T follicular helper cell (primary cell): Measurements from ENCODE around the gene CISTR.
"Not testable (repeated sequence)": the region's sequence is repeated elsewhere in the genome, so short reads cannot be mapped to it uniquely, and the experiment has no call there.

ENCODE experiments used
- DNase-seq: peaks from one replicate; pipeline ENCODE4 v3.0.0-alpha.2; 2020; ENCODE audit warnings: low read depth

CISTR gene

DNA sequence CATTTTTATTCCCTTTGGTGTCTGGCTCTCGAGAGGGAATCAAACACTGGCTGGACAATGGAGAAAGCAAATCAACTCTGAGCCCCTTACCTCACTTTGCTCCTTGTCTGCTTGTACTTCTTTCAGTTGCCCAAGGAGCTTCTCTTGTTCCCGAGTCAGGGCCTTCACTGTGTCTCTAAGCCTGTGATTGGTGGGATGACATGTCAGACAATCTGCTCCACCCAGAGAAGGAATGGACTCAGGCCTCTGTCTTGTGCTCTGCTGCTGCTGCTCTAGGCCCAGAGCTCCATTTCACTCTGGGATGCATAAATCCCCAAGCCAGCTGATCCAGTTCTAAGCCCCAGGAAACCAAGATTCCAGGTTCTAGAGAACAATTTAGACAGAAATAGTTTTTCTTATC, 32.1 kb downstream of the CISTR start:
- DNase-seq = no peak

DNA sequence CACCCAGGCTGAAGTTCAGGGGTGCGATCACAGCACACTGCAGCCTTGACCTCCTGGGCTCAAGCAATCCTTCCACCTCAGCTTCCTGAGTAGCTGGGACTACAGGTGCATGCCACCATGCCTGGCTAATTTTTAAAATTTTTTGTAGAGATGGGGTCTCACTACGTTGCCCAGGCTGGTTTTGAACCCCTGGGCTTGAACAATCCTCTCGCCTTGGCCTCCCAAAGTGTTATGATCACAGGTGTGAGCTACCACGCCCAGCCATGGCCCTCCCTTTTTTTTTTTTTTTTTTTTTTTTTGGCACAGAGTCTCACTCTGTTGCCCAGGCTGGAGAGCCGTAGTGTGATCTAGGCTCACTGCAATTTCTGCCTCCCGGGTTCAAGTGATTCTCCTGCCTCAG, 33.2 kb downstream of the CISTR start:
- DNase-seq = not testable (repeated sequence)

DNA sequence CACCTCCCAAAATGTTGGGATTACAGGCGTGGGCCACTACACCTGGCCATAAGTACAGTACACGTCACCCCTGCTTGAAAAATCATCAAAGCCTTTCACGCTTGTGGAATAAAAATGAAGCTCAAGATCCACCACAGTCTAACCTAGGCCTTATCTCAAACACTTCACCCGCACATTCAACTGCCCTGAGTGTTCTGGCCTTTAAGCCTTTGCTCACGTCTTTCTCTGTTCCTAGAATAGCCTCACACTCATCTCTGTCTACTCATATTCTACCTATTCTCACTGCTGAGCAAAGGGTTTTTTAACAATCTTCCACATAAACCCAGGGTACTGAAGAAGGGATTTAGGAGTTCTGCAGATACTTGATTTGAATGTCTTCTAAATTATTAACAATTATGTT, 34.5 kb downstream of the CISTR start:
- no peak for DNase-seq

DNA sequence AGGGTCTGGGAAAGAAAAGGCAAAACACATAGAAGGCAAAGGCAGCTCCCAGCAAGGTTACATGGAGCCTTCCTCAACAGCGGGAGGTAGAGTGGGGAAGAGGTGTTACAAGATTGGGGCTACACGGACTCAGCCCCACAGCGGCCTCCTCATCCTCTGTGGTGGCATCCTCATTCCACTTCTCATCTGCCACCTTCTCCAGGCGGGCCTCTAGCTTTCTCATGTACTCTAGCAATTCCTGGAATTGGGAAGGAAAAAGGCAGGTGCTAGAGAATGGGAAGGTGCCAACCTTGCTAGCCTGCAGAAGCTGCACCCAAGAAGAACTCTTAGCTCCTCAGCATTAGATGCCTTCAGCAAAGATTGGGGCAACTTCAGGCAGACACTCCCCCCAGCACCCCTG, 37.8 kb downstream of the CISTR start:
- DNase-seq = no peak

DNA sequence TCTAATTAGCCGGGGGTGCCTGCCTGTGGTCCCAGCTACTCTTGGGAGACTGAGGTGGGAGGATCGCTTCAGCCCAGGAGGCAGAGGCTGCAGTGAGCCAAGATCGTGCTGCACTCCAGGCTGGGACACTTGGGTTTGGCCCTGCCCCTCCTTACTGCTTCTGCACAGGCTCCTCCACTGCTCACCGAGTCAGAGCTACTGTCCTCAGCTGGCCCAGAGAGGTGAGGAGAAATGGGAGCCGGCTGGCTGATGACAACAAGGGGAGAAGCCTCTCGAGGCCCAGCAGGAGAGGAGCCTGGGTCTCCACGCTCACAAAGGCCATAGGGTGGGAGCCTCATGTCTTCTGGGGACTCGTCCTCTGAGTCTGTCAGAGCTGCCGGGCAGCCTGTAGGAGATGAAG, 38.3 kb downstream of the CISTR start:
- no peak for DNase-seq

DNA sequence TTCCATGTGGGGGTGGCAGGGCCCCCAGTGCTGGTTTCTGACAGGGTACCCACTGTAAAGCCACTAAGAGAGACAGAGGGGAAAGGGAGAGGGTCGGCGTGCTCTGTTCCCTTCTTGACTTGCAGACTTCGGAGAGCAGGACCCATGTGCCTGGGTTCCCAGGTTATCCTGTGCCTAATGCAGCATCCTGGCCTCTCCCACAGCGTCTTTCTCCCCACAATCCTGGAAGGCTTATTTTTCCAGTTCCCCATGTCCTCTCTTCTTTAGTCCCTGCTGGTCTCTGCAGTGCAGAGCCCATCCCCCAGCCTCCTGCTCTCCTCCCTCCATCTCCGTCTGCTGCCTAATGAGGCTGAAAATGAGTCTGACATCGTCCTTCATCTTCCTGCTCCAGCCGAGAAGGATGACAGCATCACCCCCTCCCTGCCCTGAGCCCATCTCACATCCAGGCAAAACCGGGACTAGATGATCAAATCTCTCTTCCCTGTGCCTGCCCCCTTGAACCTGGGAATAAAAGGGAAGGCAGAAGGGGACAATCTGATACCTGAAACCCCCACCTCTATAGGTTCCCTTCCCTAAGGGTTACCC, 39.6 kb downstream of the CISTR start:
- DNase-seq = no peak

DNA sequence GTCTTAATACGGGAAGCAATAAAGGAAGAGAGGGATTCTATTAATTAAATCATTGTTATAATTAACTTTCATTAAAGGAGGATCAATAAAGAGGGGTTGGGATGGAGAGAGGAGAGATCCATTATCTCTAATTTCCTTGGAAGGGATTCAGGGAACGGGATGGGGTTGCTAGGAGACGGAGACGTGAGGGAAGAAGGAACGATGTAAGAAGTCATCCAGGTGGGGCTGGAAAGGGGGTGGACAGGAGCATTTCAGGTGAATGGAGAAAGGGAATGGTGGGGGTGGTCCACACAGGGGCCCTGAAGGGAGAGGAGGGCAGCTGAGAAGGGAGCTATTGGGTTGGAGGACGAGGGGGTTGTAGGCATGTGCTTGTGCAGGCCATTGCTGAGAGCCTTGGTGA, 41.7 kb downstream of the CISTR start:
- DNase-seq = no peak

DNA sequence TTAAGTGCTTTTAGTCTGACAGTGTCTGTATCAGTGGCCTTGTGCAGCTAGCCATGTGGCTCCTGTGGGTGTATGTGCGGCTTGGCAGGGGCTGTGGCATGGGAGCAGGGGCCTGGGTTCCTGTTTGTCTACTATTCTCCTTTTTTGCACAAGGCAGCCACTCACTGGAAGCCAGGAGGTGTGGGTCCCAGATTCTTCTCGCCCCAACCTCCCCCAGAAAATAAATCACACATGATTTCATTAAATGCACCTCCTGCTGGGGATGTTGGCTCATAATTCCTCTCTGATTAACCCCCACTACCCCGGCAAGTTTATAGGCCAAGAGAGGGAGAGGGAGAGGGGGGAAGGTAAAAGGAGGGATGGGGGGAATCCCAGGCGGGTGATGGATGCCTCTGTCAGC, 42.1 kb downstream of the CISTR start:
- DNase-seq = no peak

DNA sequence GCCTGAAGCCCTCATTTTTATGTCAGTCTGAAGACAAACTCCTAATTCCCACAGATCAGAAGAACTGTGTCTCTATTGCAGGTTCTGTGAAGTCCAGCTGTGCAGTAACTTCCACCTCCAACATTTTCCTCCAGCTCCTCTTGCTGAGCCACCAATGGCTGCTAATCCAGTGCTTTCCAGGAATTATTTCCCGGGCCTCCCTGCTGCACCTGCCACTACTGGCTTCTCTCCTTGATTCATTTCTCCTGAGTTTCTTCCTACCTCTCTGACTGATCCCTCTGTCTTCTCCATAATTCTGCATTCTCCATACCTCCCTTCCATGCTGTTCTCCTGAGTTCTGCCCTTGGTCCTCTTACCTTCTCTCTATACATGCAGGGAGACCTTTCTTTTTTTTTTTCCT, 45.7 kb downstream of the CISTR start:
- no peak for DNase-seq

DNA sequence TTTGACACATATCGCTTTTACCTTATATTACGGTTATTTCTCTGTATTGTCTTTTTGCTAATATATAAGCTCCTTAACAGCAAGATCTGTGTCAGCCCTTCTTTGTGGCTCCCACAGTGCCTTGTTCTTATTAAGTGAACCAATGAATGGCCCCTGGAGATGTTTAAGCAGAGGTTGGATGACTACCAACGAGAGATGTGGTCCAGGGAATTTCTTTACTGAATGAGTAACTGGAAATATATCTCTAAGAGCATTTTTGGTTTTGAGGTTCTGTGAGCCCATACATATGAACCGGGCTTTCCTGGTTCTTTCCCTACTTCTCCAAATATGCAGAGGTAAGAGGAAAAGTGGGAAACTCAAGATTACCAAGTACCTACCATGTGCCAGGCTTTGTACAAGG, 48.0 kb downstream of the CISTR start:
- no peak for DNase-seq

DNA sequence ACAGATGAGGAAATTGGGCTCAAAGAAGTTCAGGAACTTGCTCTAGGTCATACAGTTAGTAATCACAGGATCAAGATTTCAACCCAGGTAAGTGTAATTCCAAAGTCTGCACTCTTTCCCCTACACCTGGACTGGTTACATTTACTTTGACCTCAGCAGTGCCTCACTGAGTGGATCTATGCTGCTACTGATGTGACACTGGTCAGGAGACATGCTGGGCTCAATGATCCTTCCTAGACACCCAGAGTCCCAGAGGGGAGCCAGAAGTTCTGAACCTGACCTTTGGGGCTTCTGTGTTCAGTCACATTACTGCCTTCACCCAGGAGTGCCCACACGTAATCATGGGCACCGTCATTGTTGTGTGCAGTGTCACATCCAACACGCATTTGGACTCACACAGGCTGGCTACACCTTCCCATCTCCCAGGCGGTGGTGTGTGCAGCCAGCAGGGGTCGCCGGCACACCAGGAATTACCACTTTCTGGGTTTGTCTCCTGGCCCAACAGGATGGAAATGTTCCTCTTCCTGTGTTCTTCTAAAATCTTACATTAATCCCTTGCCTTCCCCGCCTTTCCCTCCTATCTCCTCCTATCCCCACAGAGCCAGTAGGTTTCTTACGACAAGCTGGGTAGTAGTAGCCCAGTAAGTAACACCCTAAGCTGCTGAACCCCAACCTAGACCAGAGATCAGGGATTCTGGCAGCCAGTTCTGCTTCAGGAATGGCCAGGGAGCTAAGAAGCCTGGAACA, 50.1 kb downstream of the CISTR start:
- peak; percentile 60 for DNase-seq

DNA sequence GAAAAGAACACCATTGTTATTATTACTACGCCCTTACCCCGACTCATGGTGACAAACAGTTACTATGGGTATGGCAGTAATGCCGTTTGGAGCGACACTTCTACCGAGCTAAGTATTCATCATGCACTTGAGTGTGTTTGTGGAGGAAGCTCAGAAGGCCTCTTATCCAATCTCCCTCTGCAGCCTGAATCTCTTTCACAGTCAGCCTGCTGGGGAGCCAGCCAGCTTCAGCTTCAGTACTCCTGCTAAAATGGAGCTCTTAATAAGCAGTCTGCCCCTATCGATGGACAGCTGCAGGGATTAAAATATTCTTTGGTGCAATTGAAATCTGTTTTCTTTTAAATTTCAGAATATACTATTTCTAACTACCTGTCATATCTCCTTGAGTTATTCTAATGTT, 51.2 kb downstream of the CISTR start:
- no peak for DNase-seq

DNA sequence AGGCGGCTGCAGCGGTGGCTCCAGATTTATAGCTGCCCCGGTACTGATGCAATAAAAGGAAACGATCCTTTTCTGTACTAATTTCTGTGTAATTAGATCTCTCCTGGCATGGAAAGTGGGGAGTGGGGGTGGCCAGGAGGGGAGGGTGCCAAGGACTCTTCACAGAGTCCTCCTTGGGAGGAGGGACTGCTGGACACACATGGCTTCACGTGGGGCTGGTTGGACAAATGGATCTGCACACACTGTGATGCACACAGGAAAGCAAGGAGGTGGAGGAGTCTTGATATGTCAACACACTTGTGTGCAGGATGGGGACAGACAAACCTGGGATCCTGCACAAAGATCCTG, 52.1 kb downstream of the CISTR start:
- no peak for DNase-seq

DNA sequence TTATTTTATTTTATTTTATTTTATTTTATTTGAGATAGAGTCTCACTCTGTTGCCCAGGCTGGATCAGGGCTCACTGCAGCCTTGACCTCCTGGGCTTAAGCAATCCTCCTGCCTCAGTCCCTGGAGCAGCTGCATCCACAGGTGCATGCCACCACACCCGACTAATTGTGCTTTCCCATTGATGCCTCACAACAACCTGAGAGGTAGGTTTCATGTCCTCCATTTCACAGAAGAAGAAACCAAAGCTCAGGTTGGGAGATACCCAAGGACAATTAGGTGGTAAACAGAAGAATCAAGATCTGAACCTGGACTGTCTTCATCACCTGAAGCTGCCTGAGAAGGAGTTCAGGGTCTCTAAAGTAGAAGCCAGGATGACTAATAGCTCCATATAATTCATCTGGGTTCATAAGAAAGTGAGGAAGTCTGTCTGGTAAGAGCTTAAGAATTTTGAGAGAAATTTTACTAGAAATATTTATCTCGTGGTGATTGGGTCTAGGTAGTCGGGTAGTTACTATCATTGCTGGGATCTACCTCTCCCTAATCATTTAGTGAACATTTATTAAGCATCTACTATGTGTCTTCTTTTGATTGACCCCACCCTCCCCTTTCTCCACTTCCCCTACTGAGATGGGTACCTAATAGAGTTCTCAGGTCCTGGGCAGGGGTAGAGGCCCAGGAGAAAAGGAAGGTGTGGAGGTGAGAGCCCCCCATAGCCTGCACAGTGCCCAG, 52.7 kb downstream of the CISTR start:
- no peak for DNase-seq

DNA sequence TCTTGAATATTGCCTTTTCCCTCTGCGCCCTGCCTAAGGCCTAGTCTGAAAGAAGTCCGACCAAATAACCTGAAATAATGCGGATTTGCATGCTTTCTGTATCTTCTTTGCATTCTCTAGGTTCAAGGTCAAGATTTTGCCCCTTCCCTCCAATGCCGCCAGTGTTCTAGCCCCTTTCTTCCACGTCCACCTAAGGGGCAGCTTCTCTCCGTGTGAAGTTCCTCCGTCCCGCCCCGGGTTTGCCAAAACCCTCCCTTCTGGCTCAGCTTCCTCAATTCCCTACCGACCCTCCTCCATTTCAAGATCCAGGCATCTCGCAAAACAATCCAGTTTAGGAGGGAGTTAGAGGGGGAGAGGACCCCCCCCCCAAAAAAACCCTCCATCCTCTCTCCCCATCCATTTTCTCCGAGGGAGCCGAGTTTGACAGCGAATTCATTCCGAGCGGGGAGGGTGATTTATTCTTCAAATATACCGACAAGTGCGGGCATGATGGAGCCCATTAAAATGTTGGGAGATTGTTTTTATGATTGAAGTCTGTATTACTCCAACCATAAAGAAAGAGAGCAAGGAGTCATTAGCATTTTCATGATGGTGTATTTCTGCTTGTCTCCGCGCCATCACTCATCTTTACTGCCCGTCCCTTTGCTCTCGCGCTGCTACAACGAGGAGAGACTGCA, 55.0 kb downstream of the CISTR start:
- DNase-seq = no peak
